Gastrocnemius medialis (tissue), 4 donors: Measurements from ENCODE around the gene EIF4EBP2. TPM values are rescaled to one million over a fixed set of nuclear protein-coding genes. Genes with fewer than 3 reads are reported as not detected.

Experiments used
- ATAC-seq, 2 donors: fragments of 150-250 bp; one replicate each; pipeline ENCODE4 v1.9.1; 2016
- DNase-seq, 2 donors: peaks; one replicate each; pipeline ENCODE4 v3.0.0-alpha.2; 2019
- H3K27ac ChIP-seq, 4 donors: fragments of 200-600 bp; sonication (generic); 1 replicate in 1 of 4; 2 replicates in 3 of 4; pipeline ENCODE4 v1.5.1; 2016 to 2018; ENCODE audit warnings: mild to moderate bottlenecking in 2 of 4, moderate library complexity in 1 of 4
- H3K27me3 ChIP-seq, 3 donors: fragments of 200-600 bp; sonication (generic) in 2 of 3; 1 replicate in 1 of 3; 2 replicates in 2 of 3; pipeline versions ENCODE4 v1.5.1 to v1.6.0; 2016 to 2019; ENCODE audit warnings: mild to moderate bottlenecking in 1 of 3, moderate library complexity in 1 of 3
- H3K36me3 ChIP-seq, 2 donors: fragments of 200-600 bp; sonication (generic) in 1 of 2; one replicate each; pipeline ENCODE4 v1.5.1; 2017 to 2018
- H3K4me1 ChIP-seq, 2 donors: fragments of 200-600 bp; sonication (generic) in 1 of 2; one replicate each; pipeline ENCODE4 v1.5.1; 2016 to 2017; ENCODE audit warnings: mild to moderate bottlenecking in 2 of 2
- H3K4me3 ChIP-seq, 4 donors: fragments of 200-600 bp; sonication (generic) in 3 of 4; 1 replicate in 1 of 4; 2 replicates in 3 of 4; pipeline ENCODE4 v1.5.1; 2016 to 2019; ENCODE audit warnings: mild to moderate bottlenecking in 2 of 4
- H3K9me3 ChIP-seq, 3 donors: fragments of 200-600 bp; sonication (generic) in 2 of 3; 1 replicate in 1 of 3; 2 replicates in 2 of 3; pipeline ENCODE4 v1.5.1; 2016 to 2019
- CTCF ChIP-seq, 5 experiments: fragments of 450-650 bp in 3 of 5; fragments of 200-600 bp in 2 of 5; sonication (generic) in 2 of 5; IDR thresholded peaks in 4 of 5; conservative IDR thresholded peaks in 1 of 5; 1 replicate in 4 of 5; 2 replicates in 1 of 5; pipeline ENCODE4 v1.5.1; 2016 to 2019; ENCODE audit warnings: antibody characterized with exemption in 5 of 5, mild to moderate bottlenecking in 3 of 5, moderate library complexity in 3 of 5
- POLR2A ChIP-seq, 2 donors: fragments of 450-650 bp; IDR thresholded peaks; one replicate each; pipeline ENCODE4 v1.6.1; 2017; ENCODE audit warnings: antibody characterized with exemption in 2 of 2, mild to moderate bottlenecking in 2 of 2, moderate library complexity in 2 of 2
- in situ Hi-C, 4 donors: fragments of 200-750 bp; cut with MboI; loops; one replicate each; pipeline versions ENCODE4 v1.15.0 to v1.8.0; 2017; ENCODE audit warnings: low sequenced_read_pairs in 4 of 4
- intact Hi-C: fragments of 100-400 bp; cut with DNase I; formaldehyde crosslinking; loops from one replicate; pipeline ENCODE4 v1.15.1; 2023; ENCODE audit warnings: low total_unique reads
- total RNA-seq, 4 donors: library from RNA; depleted of rRNA; stranded (reverse); fragments of >200 nt; gene quantifications; one replicate each; pipeline versions ENCODE4 v1.1.0 to v1.2.3, GENCODE V29; 2016

EIF4EBP2 gene
- total RNA-seq, 4 donors from 2014 or later = 58.4 to 141 (median 107) TPM

- Histone ChIP-seq H3K4me1 (peaks cover 20 to 24% of the 10 kb centered on the region in 2 donors), H3K4me3 (no peak overlapping the region), H3K27ac (no peak overlapping the region), H3K27me3 (no peaks in the 10 kb centered on the region), H3K36me3 (no peaks in the 10 kb centered on the region), H3K9me3 (no peaks in the 10 kb centered on the region)
- DNase-seq = no peak
- intact Hi-C loops = no loop called here
- TF ChIP-seq CTCF (IDR thresholded peaks at IDR 0.05 in 4 of 5, conservative IDR thresholded peaks at IDR 0.05 in 1 of 5) (no peak), POLR2A (IDR thresholded peaks at IDR 0.05) (no peak)
- no peak for ATAC-seq
- in situ Hi-C loops = loop anchor here in 1 of 4 donors (10.0 to 25.0 kb wide), 2 partner anchors 48 to 295 kb away; no protein-coding TSS in a partner anchor
These were observed 63.0 kb downstream of the EIF4EBP2 start for GRCh38 chr10:70466951-70467350.

DNA sequence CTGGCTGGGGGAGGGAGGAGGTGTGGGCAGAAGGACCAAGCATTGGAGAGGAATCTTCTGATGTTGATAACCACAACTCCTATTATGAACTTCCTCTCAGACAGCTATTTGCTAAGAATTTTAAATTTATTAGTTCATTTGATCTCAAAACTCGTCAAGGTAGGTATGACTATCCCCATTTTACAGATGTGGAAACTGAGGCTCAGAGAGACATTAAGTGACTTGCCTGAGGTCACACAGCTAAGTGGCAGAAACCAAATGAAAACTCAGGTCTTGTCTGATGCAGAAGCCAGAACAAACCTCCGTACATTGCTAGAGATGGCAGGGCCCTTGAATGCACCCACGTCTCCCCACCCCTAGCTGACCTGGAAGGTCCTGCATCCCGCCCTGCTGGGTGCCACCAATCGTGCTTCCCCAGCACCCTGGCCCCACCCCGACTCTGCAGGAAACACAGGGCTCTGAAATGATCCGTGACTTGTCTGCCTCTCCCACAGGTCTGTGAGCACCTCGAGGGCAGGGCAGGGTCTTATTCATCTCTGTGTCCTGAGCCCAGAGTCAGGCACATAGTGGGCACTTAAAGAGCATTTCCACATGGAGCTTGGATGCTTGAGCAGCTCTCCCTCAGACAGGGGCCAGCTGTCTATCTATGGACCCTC is 69.0 kb downstream of the EIF4EBP2 start:
- Histone ChIP-seq H3K4me1 (peaks cover 23 to 33% of the 10 kb centered on the region in 2 donors), H3K4me3 (no peak overlapping the region), H3K27me3 (no peaks in the 10 kb centered on the region), H3K27ac (no peak overlapping the region), H3K9me3 (no peaks in the 10 kb centered on the region), H3K36me3 (no peaks in the 10 kb centered on the region)
- intact Hi-C loops (no loop called here), in situ Hi-C loops (loop anchor here in 1 of 4 donors (25.0 kb wide), 1 partner anchor 289 kb away; no protein-coding TSS in a partner anchor)
- no peak for TF ChIP-seq POLR2A (IDR thresholded peaks at IDR 0.05)
- no peak for TF ChIP-seq CTCF (IDR thresholded peaks at IDR 0.05 in 4 of 5, conservative IDR thresholded peaks at IDR 0.05 in 1 of 5)
- ATAC-seq (no peak), DNase-seq (no peak)

DNA sequence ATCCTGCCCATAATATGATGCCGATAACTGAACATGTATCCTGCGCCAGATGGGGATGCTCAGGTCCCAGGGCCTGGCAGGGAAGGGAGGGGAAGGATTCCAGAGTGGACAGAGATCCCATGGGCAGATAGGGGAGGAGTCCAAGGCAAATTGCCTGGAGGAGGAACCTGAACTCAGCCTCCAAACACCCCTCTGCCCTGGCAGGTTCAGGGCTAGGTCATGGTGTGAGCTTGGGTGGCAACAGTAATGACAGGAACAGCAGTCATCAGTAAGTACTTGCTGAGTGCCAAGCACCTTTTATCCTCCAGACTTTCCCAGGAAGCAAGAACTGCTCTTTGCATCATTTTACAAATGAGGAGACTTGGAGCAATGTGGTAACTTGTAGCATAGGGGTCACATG is 70.8 kb downstream of the EIF4EBP2 start:
- peak; percentile 37 to 79 for ATAC-seq

GRCh38 chr10:70475661-70476060 is 71.7 kb downstream of the EIF4EBP2 start:
- H3K27me3 ChIP-seq = no peaks in the 10 kb centered on the region
- in situ Hi-C loops = no loop called here
- ATAC-seq = no peak
- DNase-seq = no peak
- peaks cover 42 to 49% of the 10 kb centered on the region in 2 donors for H3K4me1 ChIP-seq
- peak overlapping the region in 1 of 4 donors; percentile 73 for H3K27ac ChIP-seq
- no peak overlapping the region for H3K4me3 ChIP-seq
- TF ChIP-seq POLR2A (IDR thresholded peaks at IDR 0.05) (no peak), CTCF (IDR thresholded peaks at IDR 0.05 in 4 of 5, conservative IDR thresholded peaks at IDR 0.05 in 1 of 5) (no peak)
- intact Hi-C loops = no loop called here
- H3K9me3 ChIP-seq = no peaks in the 10 kb centered on the region
- H3K36me3 ChIP-seq = no peaks in the 10 kb centered on the region

More for the DNA sequence above, 70.8 kb downstream of the EIF4EBP2 start:
- intact Hi-C loops (no loop called here), in situ Hi-C loops (loop anchor here in 1 of 4 donors (25.0 kb wide), 1 partner anchor 288 kb away; no protein-coding TSS in a partner anchor)
- Histone ChIP-seq H3K27ac (peak overlapping the region in 1 of 4 donors; percentile 73), H3K27me3 (no peaks in the 10 kb centered on the region), H3K36me3 (no peaks in the 10 kb centered on the region), H3K9me3 (no peaks in the 10 kb centered on the region), H3K4me1 (peaks cover 33 to 41% of the 10 kb centered on the region in 2 donors), H3K4me3 (no peak overlapping the region)
- TF ChIP-seq POLR2A (IDR thresholded peaks at IDR 0.05) = no peak
- peak in 1 of 2 donors; percentile 83 for DNase-seq

GRCh38 chr10:70476249-70477035 is 72.5 kb downstream of the EIF4EBP2 start:
- H3K36me3 ChIP-seq = no peaks in the 10 kb centered on the region
- H3K4me1 ChIP-seq = peaks cover 50 to 52% of the 10 kb centered on the region in 2 donors
- H3K27ac ChIP-seq = no peak overlapping the region
- no peak for TF ChIP-seq CTCF (IDR thresholded peaks at IDR 0.05 in 4 of 5, conservative IDR thresholded peaks at IDR 0.05 in 1 of 5)
- TF ChIP-seq POLR2A (IDR thresholded peaks at IDR 0.05) = no peak
- ATAC-seq (no peak), DNase-seq (no peak)
- H3K27me3 ChIP-seq = no peaks in the 10 kb centered on the region
- H3K4me3 ChIP-seq = no peak overlapping the region
- no peaks in the 10 kb centered on the region for H3K9me3 ChIP-seq
- intact Hi-C loops (no loop called here), in situ Hi-C loops (no loop called here)
